ACHN (cell line): ENCODE results near the gene PRORP.

Source experiments
- DNase-seq: peaks from one replicate; pipeline ENCODE4 v3.0.0-alpha.2; 2015
- in situ Hi-C: cut with HindIII; loops from 2 replicates; pipeline ENCODE4 v1.10.0; 2017; ENCODE audit warnings: low sequenced_read_pairs, low pct_ligation_motif_present, low pct_unique_long_range_greater_than_20kb

The PRORP gene

DNA sequence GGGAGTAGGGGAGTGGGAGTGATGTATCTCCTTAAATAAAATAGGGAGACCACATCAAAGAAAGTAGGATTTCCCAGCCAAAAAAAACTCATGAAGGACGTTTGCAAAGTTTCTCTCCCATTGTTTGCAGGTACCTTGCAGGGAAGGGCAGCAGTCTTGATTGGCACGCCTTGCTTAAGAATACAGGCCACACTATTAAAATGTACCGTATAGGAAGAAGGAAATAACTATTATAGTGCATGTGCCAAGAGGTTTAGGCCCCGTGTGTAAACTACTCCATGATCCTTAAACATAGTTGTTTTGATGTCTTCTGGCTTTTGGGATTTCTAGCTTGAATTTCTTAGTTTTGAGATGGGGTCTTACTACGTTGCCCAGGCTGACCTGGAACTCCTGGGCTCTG, 42.5 kb downstream of the PRORP start:
- in situ Hi-C loops = loop anchor here (25.0 kb wide), 1 partner anchor 247 kb away; the partner anchor contains the start of gene NFKBIA
- DNase-seq = no peak

- in situ Hi-C loops = loop anchor here (25.0 kb wide), 1 partner anchor 245 kb away; the partner anchor contains the start of gene NFKBIA
- no peak for DNase-seq
Observed at GRCh38 chr14:35167496-35167895, 45.1 kb downstream of the PRORP start.
